GM23248 (cell line): ENCODE data around the gene REC114. TPM values are rescaled to one million over a fixed set of nuclear protein-coding genes. Genes with fewer than 3 reads are reported as not detected.

Source experiments
- DNase-seq: peaks from one replicate; pipeline ENCODE4 v3.0.0-alpha.2; 2015
- H2AFZ ChIP-seq: fragments of 200-600 bp; sonication (generic); 2 replicates; pipeline ENCODE4 v1.6.1; 2016; ENCODE audit warnings: antibody characterized with exemption
- H3F3A ChIP-seq: fragments of 200-600 bp; sonication (generic); 2 replicates; pipeline ENCODE4 v1.6.1; 2016; ENCODE audit warnings: mild to moderate bottlenecking, antibody characterized with exemption, mixed run types; ENCODE audit not compliant: insufficient read depth
- H3K27ac ChIP-seq: fragments of 200-600 bp; sonication (generic); 2 replicates; pipeline ENCODE4 v1.5.1; 2016; ENCODE audit warnings: mild to moderate bottlenecking
- H3K27me3 ChIP-seq: fragments of 200-600 bp; sonication (generic); replicated peaks from 2 replicates; pipeline ENCODE4 v1.6.1; 2016; ENCODE audit warnings: mild to moderate bottlenecking; ENCODE audit not compliant: insufficient read depth
- H3K36me3 ChIP-seq: fragments of 200-600 bp; sonication (generic); 2 replicates; pipeline ENCODE4 v1.6.1; 2016; ENCODE audit warnings: low read depth, mild to moderate bottlenecking
- H3K4me1 ChIP-seq: fragments of 200-600 bp; sonication (generic); 2 replicates; pipeline ENCODE4 v1.6.1; 2016; ENCODE audit warnings: mild to moderate bottlenecking; ENCODE audit not compliant: insufficient read depth
- H3K4me2 ChIP-seq: fragments of 200-600 bp; sonication (generic); one replicate; pipeline ENCODE4 v1.6.1; 2016; ENCODE audit warnings: mild to moderate bottlenecking; ENCODE audit not compliant: unreplicated experiment
- H3K4me3 ChIP-seq: fragments of 200-600 bp; sonication (generic); 2 replicates; pipeline ENCODE4 v1.5.1; 2016; ENCODE audit warnings: mild to moderate bottlenecking
- H3K79me2 ChIP-seq: fragments of 200-600 bp; sonication (generic); 2 replicates; pipeline ENCODE4 v1.6.1; 2016; ENCODE audit warnings: mild to moderate bottlenecking; ENCODE audit not compliant: insufficient read depth
- H3K9ac ChIP-seq: fragments of 200-600 bp; sonication (generic); 2 replicates; pipeline ENCODE4 v1.6.1; 2016; ENCODE audit warnings: mild to moderate bottlenecking
- H3K9me2 ChIP-seq: fragments of 200-600 bp; sonication (generic); 2 replicates; pipeline ENCODE4 v1.6.1; 2016; ENCODE audit warnings: mixed run types, mild to moderate bottlenecking, moderate library complexity; ENCODE audit not compliant: insufficient read depth
- H3K9me3 ChIP-seq: fragments of 200-600 bp; sonication (generic); one replicate; pipeline ENCODE4 v1.6.1; 2017; ENCODE audit warnings: low read depth
- H4K20me1 ChIP-seq: fragments of 200-600 bp; sonication (generic); 2 replicates; pipeline ENCODE4 v1.6.0; 2016; ENCODE audit not compliant: insufficient read depth
- EZH2 ChIP-seq: fragments of 200-600 bp; sonication (generic); IDR thresholded peaks from 2 replicates; pipeline ENCODE4 v1.6.1; 2018; ENCODE audit warnings: antibody characterized with exemption, mild to moderate bottlenecking; ENCODE audit not compliant: insufficient read depth, poor library complexity, severe bottlenecking
- EZH2phosphoT487 ChIP-seq: fragments of 200-600 bp; sonication (generic); IDR thresholded peaks from 2 replicates; pipeline ENCODE4 v1.6.1; 2018; ENCODE audit warnings: antibody characterized with exemption, moderate library complexity, mild to moderate bottlenecking, low read depth; ENCODE audit not compliant: insufficient read depth
- WGBS, 2 experiments: methylation state at CpG; one replicate each; pipeline ENCODE4 v1.1.6; 2015 to 2017; ENCODE audit warnings: low lambda C conversion rate in 2 of 2, low coverage in 1 of 2; ENCODE audit errors: missing lambda C conversion rate in 2 of 2; 5-methylcytosine and 5-hydroxymethylcytosine counted together
- in situ Hi-C: fragments of 300-500 bp; cut with MboI; formaldehyde crosslinking; loops from 2 replicates; pipeline ENCODE4 v1.15.0; 2020
- polyA plus RNA-seq: library from polyadenylated mRNA; unstranded; fragments of >200 nt; fragmentation: Nextera tagmentation; extraction: Ambion mirVana; gene quantifications from 2 replicates; pipeline ENCODE4 v1.2.1, GENCODE V29; 2016
- total RNA-seq: library from RNA; depleted of rRNA; stranded (reverse); fragments of >200 nt; shearing (Covaris generic); gene quantifications from 2 replicates; pipeline ENCODE4 v1.2.3, GENCODE V29; 2014

Gene REC114
- total and polyA plus RNA-seq, 2 experiments from 2014 or later = not detected

- no peak overlapping the region for H3K27ac ChIP-seq
- H3K79me2 ChIP-seq = peaks cover 100% of the 10 kb centered on the region
- no peaks in the 10 kb centered on the region for H3K4me1 ChIP-seq
- no peak overlapping the region for H3K4me3 ChIP-seq
- in situ Hi-C loops = no loop called here
- H2AFZ ChIP-seq = no peak overlapping the region
- no peaks in the 10 kb centered on the region for H3K27me3 ChIP-seq
- H3K9me2 ChIP-seq = no peaks in the 10 kb centered on the region
- no peaks in the 10 kb centered on the region for H4K20me1 ChIP-seq
- H3K4me2 ChIP-seq = no peak overlapping the region
- TF ChIP-seq EZH2phosphoT487 (no peak), EZH2 (no peak)
- no peaks in the 10 kb centered on the region for H3K9me3 ChIP-seq
- no peak for DNase-seq
- WGBS, 2 experiments = 94 to 97% methylated on average over 5 of the region's 5 CpGs
- H3K36me3 ChIP-seq = peaks cover 49% of the 10 kb centered on the region
- no peaks in the 10 kb centered on the region for H3F3A ChIP-seq
- no peak overlapping the region for H3K9ac ChIP-seq
Observed at GRCh38 chr15:73590263-73590662, 147.3 kb downstream of the REC114 start.

- WGBS, 2 experiments = 67 to 76% methylated on average over 9 of the region's 9 CpGs
- TF ChIP-seq EZH2 = no peak
- TF ChIP-seq EZH2phosphoT487 = no peak
- no peak overlapping the region for H2AFZ ChIP-seq
- H3K9me3 ChIP-seq = no peaks in the 10 kb centered on the region
- no peaks in the 10 kb centered on the region for H3K9me2 ChIP-seq
- H3K27me3 ChIP-seq = no peaks in the 10 kb centered on the region
- no peak overlapping the region for H3K9ac ChIP-seq
- DNase-seq = no peak
- H3K4me2 ChIP-seq = no peak overlapping the region
- H3K79me2 ChIP-seq = peaks cover 100% of the 10 kb centered on the region
- 0 out of 2 replicates have a peak, but pooled peaks cover 5% of the 10 kb centered on the region for H4K20me1 ChIP-seq
- H3K36me3 ChIP-seq = peaks cover 26% of the 10 kb centered on the region
- no peak overlapping the region for H3K27ac ChIP-seq
- no peak overlapping the region for H3K4me3 ChIP-seq
- in situ Hi-C loops = no loop called here
- H3K4me1 ChIP-seq = peaks cover 15% of the 10 kb centered on the region
- H3F3A ChIP-seq = peaks cover 11% of the 10 kb centered on the region; the same call in 1 of the 2 replicates
Observed at GRCh38 chr15:73593304-73594074, 150.5 kb downstream of the REC114 start.

GRCh38 chr15:73594109-73594508 is 151.1 kb downstream of the REC114 start:
- H4K20me1 ChIP-seq = 0 out of 2 replicates have a peak, but pooled peaks cover 5% of the 10 kb centered on the region
- H2AFZ ChIP-seq = no peak overlapping the region
- no peak for DNase-seq
- 0 out of 2 replicates have a peak, but pooled peaks cover 19% of the 10 kb centered on the region for H3K36me3 ChIP-seq
- no peak overlapping the region for H3K4me3 ChIP-seq
- H3K27me3 ChIP-seq = no peaks in the 10 kb centered on the region
- no peak overlapping the region for H3K27ac ChIP-seq
- H3K4me1 ChIP-seq = peaks cover 22% of the 10 kb centered on the region
- peaks cover 100% of the 10 kb centered on the region for H3K79me2 ChIP-seq
- peaks cover 17% of the 10 kb centered on the region for H3F3A ChIP-seq
- in situ Hi-C loops = no loop called here
- no peak for TF ChIP-seq EZH2
- TF ChIP-seq EZH2phosphoT487 = no peak
- H3K9me3 ChIP-seq = no peaks in the 10 kb centered on the region
- H3K9me2 ChIP-seq = no peaks in the 10 kb centered on the region
- no peak overlapping the region for H3K4me2 ChIP-seq
- no peak overlapping the region for H3K9ac ChIP-seq
- 55 to 61% methylated on average over 2 of the region's 2 CpGs for WGBS, 2 experiments

- Histone ChIP-seq H2AFZ (no peak overlapping the region), H3K4me3 (no peak overlapping the region), H3K27ac (peak overlapping the region; percentile 30), H3K79me2 (peaks cover 100% of the 10 kb centered on the region), H3K27me3 (no peaks in the 10 kb centered on the region), H3K36me3 (0 out of 2 replicates have a peak, but pooled peaks cover 1% of the 10 kb centered on the region), H3K9me2 (no peaks in the 10 kb centered on the region), H3K4me1 (peaks cover 41% of the 10 kb centered on the region), H3K9ac (no peak overlapping the region), H3F3A (peaks cover 34% of the 10 kb centered on the region), H3K9me3 (no peaks in the 10 kb centered on the region), H3K4me2 (no peak overlapping the region), H4K20me1 (peaks cover 7% of the 10 kb centered on the region; the same call in 1 of the 2 replicates)
- 14 to 29% methylated on average over 1 of the region's 1 CpG for WGBS, 2 experiments
- peak; percentile 43 for DNase-seq
- TF ChIP-seq EZH2 (no peak), EZH2phosphoT487 (no peak)
- in situ Hi-C loops = no loop called here
Observed at GRCh38 chr15:73596174-73596573, 153.2 kb downstream of the REC114 start.
